Measurements from ENCODE around the gene MYO16. TPM values are rescaled to one million over a fixed set of nuclear protein-coding genes. Genes with fewer than 3 reads are reported as not detected.

MYO16 gene
- total and polyA plus RNA-seq, 2 of the 4 experiments (the other 2 are of a cell fraction): under 0.01 to 0.03 TPM

DNA sequence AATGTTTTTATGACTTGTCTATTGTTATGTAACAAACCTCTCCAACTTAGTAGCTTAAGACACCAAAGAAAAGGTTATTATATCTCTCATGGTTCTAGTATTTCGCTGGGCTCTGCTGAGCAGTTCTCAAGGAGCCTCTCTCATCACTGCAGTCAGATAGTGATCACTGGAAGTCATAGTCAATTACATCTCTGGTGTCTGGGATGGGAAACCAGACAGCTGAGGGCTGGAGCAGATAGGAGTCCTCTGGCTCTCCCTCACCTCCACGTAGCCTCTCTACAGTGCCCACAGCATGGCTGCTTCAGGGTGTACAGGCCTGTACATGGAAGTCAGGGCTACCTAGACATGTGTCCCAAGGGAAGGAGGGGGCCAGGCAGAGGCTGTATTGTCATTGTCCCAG, 507.5 kb downstream of the MYO16 start:
- TF ChIP-seq POLR2A (IDR thresholded peaks at IDR 0.05; ENCODE audit: low read depth, low read length) (no peak), MXI1 (IDR thresholded peaks at IDR 0.05; ENCODE audit: borderline replicate concordance, low read depth, low read length) (no peak), NFE2L2 (IDR thresholded peaks at IDR 0.05; ENCODE audit: low read depth, low read length) (no peak), RFX5 (IDR thresholded peaks at IDR 0.05; ENCODE audit: low read depth, low read length) (no peak), MAZ (IDR thresholded peaks at IDR 0.05; ENCODE audit: borderline replicate concordance, low read depth, low read length) (no peak), CEBPB (IDR thresholded peaks at IDR 0.05; ENCODE audit: low read depth, low read length) (no peak), SMC3 (IDR thresholded peaks at IDR 0.05; ENCODE audit: low read depth, low read length) (no peak), RAD21 (IDR thresholded peaks at IDR 0.05; ENCODE audit: low read length) (no peak), ELK1 (IDR thresholded peaks at IDR 0.05; ENCODE audit: borderline replicate concordance, low read depth, low read length) (no peak), FOS (IDR thresholded peaks at IDR 0.05; ENCODE audit: low read depth, low read length) (no peak), MAFK (IDR thresholded peaks at IDR 0.05; ENCODE audit: low read depth, low read length) (no peak), USF2 (IDR thresholded peaks at IDR 0.05; ENCODE audit: low read depth, low read length) (no peak), BHLHE40 (IDR thresholded peaks at IDR 0.05; ENCODE audit: low read depth, low read length) (no peak), CTCF (conservative IDR thresholded peaks at IDR 0.05; ENCODE audit: low read depth, low read length) (no peak), RCOR1 (IDR thresholded peaks at IDR 0.05; ENCODE audit: insufficient replicate concordance, low read length) (no peak), CHD1 (IDR thresholded peaks at IDR 0.05; ENCODE audit: low read depth, low read length) (no peak)
- no peak overlapping the region for H3K56ac ChIP-seq (ENCODE audit: extremely low read depth, insufficient read depth, low read length)
- ChIA-PET POLR2A (ENCODE audit: unreplicated experiment) (no interaction called here), CTCF (no interaction called here)
- no peak overlapping the region for H4K8ac ChIP-seq (ENCODE audit: low read depth in 2 of 2, low read length in 2 of 2)
- no peaks in the 10 kb centered on the region for H3K4me1 ChIP-seq (ENCODE audit: control insufficient read depth, insufficient read depth, low read length)
- H3K4ac ChIP-seq (ENCODE audit: low read depth, low read length): no peak overlapping the region
- H3K27me3 ChIP-seq (ENCODE audit: control insufficient read depth, insufficient read depth, low read length): peaks cover 24% of the 10 kb centered on the region
- H4K91ac ChIP-seq (ENCODE audit: insufficient read depth, low read depth, low read length): no peak overlapping the region
- peaks cover 9% of the 10 kb centered on the region; the same call in 1 of the 2 replicates for H3K9me3 ChIP-seq (ENCODE audit: control insufficient read depth, insufficient read depth, low read length)
- dilution Hi-C loops (cut with HindIII; ENCODE audit: low sequenced_read_pairs, unreplicated experiment) (no loop called here), in situ Hi-C loops (cut with MboI; ENCODE audit: low sequenced_read_pairs) (no loop called here), intact Hi-C loops (cut with micrococcal nuclease) (no loop called here)
- H2BK120ac ChIP-seq (ENCODE audit: low read depth, low read length): no peak overlapping the region
- no peak overlapping the region for H3K18ac ChIP-seq (ENCODE audit: low read depth, low read length)
- no peak overlapping the region for H3K9ac ChIP-seq (ENCODE audit: low read depth, low read length)
- no peak overlapping the region for H3K4me2 ChIP-seq (ENCODE audit: low read depth, low read length)
- no peak overlapping the region for H2AFZ ChIP-seq (replicated peaks; ENCODE audit: low read length, poor library complexity)
- no peak overlapping the region for H2AK5ac ChIP-seq (ENCODE audit: low read depth, low read length)
- no peak overlapping the region for H2BK15ac ChIP-seq (ENCODE audit: low read depth, low read length)
- DNase-seq (no peak), ATAC-seq (ENCODE audit: low read depth) (no peak)
- no peak overlapping the region for H4K5ac ChIP-seq (ENCODE audit: low read depth, low read length)
- WGBS, 2 experiments (ENCODE audit: extremely low coverage in 2 of 2, insufficient read length in 1 of 2): no CpG with 5 or more reads among the region's 2 CpGs
- H4K20me1 ChIP-seq (ENCODE audit: insufficient read depth, low read length): no peaks in the 10 kb centered on the region
- no peak overlapping the region for H3K27ac ChIP-seq (ENCODE audit: insufficient read depth, low read length)
- no peak overlapping the region for H2BK5ac ChIP-seq (ENCODE audit: low read depth, low read length, poor library complexity, severe bottlenecking)
- H3K9me1 ChIP-seq (ENCODE audit: insufficient read depth, low read length): no peaks in the 10 kb centered on the region
- H3K4me3 ChIP-seq (ENCODE audit: insufficient read depth, low read depth, low read length): no peak overlapping the region
- no peaks in the 10 kb centered on the region for H3K36me3 ChIP-seq (ENCODE audit: control insufficient read depth, insufficient read depth, low read length)
- no TSS peak for BruUV-seq (replicated peaks)
- H3K23ac ChIP-seq (ENCODE audit: low read depth, low read length): no peak overlapping the region
- no peak overlapping the region for H3K14ac ChIP-seq (replicated peaks; ENCODE audit: low read depth, low read length)
- no peaks in the 10 kb centered on the region for H3K79me1 ChIP-seq (ENCODE audit: low read depth in 1 of 2, low read length in 2 of 2)
- no peak overlapping the region for H2BK20ac ChIP-seq (ENCODE audit: low read depth, low read length)
- no peak overlapping the region for H2AK9ac ChIP-seq (replicated peaks; ENCODE audit: low read depth, low read length, poor library complexity)
